Measurements from ENCODE around the gene RASEF.

DNA sequence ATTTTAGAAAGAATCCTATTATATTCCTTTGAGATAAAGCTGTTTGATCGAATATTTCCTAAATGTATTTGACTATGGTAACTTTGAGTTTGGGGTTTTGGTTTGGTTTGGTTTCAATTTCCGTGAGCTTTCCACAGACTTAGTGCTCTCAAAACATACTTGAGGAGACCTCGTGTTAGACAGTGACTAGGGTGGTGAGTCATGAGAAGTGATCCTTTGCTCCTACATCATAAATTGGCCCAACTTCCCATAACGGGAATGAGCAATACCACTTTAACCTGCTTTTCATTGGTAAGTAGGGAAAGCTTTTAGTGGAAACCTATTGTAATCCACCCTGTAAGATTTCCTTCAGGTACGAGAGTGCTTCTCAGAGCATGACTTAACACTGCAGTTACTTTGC lies 3.8 kb upstream of the RASEF start:
- TF ChIP-seq, protein P1, sequence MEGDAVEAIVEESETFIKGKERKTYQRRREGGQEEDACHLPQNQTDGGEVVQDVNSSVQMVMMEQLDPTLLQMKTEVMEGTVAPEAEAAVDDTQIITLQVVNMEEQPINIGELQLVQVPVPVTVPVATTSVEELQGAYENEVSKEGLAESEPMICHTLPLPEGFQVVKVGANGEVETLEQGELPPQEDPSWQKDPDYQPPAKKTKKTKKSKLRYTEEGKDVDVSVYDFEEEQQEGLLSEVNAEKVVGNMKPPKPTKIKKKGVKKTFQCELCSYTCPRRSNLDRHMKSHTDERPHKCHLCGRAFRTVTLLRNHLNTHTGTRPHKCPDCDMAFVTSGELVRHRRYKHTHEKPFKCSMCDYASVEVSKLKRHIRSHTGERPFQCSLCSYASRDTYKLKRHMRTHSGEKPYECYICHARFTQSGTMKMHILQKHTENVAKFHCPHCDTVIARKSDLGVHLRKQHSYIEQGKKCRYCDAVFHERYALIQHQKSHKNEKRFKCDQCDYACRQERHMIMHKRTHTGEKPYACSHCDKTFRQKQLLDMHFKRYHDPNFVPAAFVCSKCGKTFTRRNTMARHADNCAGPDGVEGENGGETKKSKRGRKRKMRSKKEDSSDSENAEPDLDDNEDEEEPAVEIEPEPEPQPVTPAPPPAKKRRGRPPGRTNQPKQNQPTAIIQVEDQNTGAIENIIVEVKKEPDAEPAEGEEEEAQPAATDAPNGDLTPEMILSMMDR (IDR thresholded peaks at IDR 0.05): no peak
- TF ChIP-seq POLR2A (IDR thresholded peaks at IDR 0.05): no peak

All from Peyer's patch (tissue), 4 donors.